CD14-positive monocyte (primary cell): ENCODE data around the gene SULT2B1. TPM values are rescaled to one million over a fixed set of nuclear protein-coding genes. Genes with fewer than 3 reads are reported as not detected.

Experiments
- DNase-seq, 3 donors: peaks; one replicate each; pipeline ENCODE4 v3.0.0-alpha.2; 2011 to 2022
- H2AFZ ChIP-seq: 2 replicates; pipeline ENCODE4 v1.6.0; 2012; ENCODE audit warnings: mild to moderate bottlenecking, low read depth, low read length, inconsistent platforms; ENCODE audit not compliant: insufficient read depth, poor library complexity, severe bottlenecking
- H3K27ac ChIP-seq, 2 donors: 1 replicate in 1 of 2; 2 replicates in 1 of 2; pipeline ENCODE4 v1.5.1; 2012 to 2013; ENCODE audit warnings: low read length in 2 of 2, control low read depth in 1 of 2, inconsistent platforms in 1 of 2, low read depth in 1 of 2, mild to moderate bottlenecking in 1 of 2
- H3K27me3 ChIP-seq, 2 donors: one replicate each; pipeline versions ENCODE4 v1.6.0 to v1.6.1; 2011 to 2013; ENCODE audit warnings: low read length in 2 of 2; ENCODE audit not compliant: control insufficient read depth in 2 of 2, insufficient read depth in 2 of 2
- H3K36me3 ChIP-seq, 2 donors: replicated peaks in 1 of 2; 1 replicate in 1 of 2; 2 replicates in 1 of 2; pipeline versions ENCODE4 v1.5.1 to v1.6.1; 2012 to 2013; ENCODE audit warnings: low read length in 2 of 2, control low read depth in 1 of 2, inconsistent platforms in 1 of 2, mild to moderate bottlenecking in 1 of 2; ENCODE audit not compliant: insufficient read depth in 2 of 2, control insufficient read depth in 1 of 2
- H3K4me1 ChIP-seq, 2 donors: 1 replicate in 1 of 2; 2 replicates in 1 of 2; pipeline versions ENCODE4 v1.5.1 to v1.6.1; 2012 to 2013; ENCODE audit warnings: low read length in 2 of 2, control low read depth in 1 of 2, inconsistent platforms in 1 of 2, mild to moderate bottlenecking in 1 of 2, moderate library complexity in 1 of 2; ENCODE audit not compliant: insufficient read depth in 2 of 2, control insufficient read depth in 1 of 2
- H3K4me2 ChIP-seq: replicated peaks from 2 replicates; pipeline ENCODE3; 2012; ENCODE audit warnings: low read length, moderate library complexity, mild to moderate bottlenecking; ENCODE audit not compliant: poor library complexity, severe bottlenecking; ENCODE audit errors: extremely low read depth
- H3K4me3 ChIP-seq, 3 experiments: fragments of 200-600 bp in 1 of 3; sonication (generic) in 1 of 3; replicated peaks in 1 of 3; 1 replicate in 2 of 3; 2 replicates in 1 of 3; pipeline ENCODE4 v1.5.1; 2011 to 2013; ENCODE audit warnings: low read length in 3 of 3, mild to moderate bottlenecking in 3 of 3, control low read depth in 2 of 3, low read depth in 2 of 3, inconsistent platforms in 1 of 3, moderate library complexity in 1 of 3
- H3K79me2 ChIP-seq: 2 replicates; pipeline ENCODE4 v1.6.0; 2012; ENCODE audit warnings: mild to moderate bottlenecking, control low read depth, inconsistent platforms, low read length, moderate library complexity; ENCODE audit not compliant: insufficient read depth
- H3K9ac ChIP-seq: 2 replicates; pipeline ENCODE4 v1.6.0; 2017; ENCODE audit warnings: low read length, mild to moderate bottlenecking; ENCODE audit not compliant: insufficient read depth, poor library complexity, severe bottlenecking
- H3K9me3 ChIP-seq, 2 donors: replicated peaks in 1 of 2; 1 replicate in 1 of 2; 2 replicates in 1 of 2; pipeline versions ENCODE4 v1.5.1 to v1.6.1; 2012 to 2013; ENCODE audit warnings: low read length in 2 of 2, control low read depth in 1 of 2; ENCODE audit not compliant: control insufficient read depth in 1 of 2, insufficient read depth in 1 of 2
- H4K20me1 ChIP-seq: 2 replicates; pipeline ENCODE4 v1.6.0; 2012; ENCODE audit warnings: mild to moderate bottlenecking, low read length, control low read depth, moderate library complexity; ENCODE audit not compliant: insufficient read depth
- H3K27ac Mint-ChIP-seq, 7 donors: one replicate each; pipeline ENCODE4 v1.8.0; 2020; ENCODE audit warnings: mild to moderate bottlenecking in 7 of 7, mixed read lengths in 7 of 7, moderate library complexity in 6 of 7, inconsistent platforms in 2 of 7
- H3K27me3 Mint-ChIP-seq, 3 donors: one replicate each; pipeline ENCODE4 v1.8.0; 2021 to 2022; ENCODE audit warnings: low read depth in 3 of 3, mild to moderate bottlenecking in 3 of 3, mixed read lengths in 3 of 3, moderate library complexity in 3 of 3, inconsistent platforms in 1 of 3
- H3K36me3 Mint-ChIP-seq, 2 donors: one replicate each; pipeline ENCODE4 v1.8.0; 2020; ENCODE audit warnings: mixed read lengths in 2 of 2, inconsistent platforms in 1 of 2, mild to moderate bottlenecking in 1 of 2
- H3K4me1 Mint-ChIP-seq: one replicate; pipeline ENCODE4 v1.8.0; 2020; ENCODE audit warnings: mild to moderate bottlenecking, mixed read lengths
- H3K4me3 Mint-ChIP-seq, 2 donors: one replicate each; pipeline ENCODE4 v1.8.0; 2020; ENCODE audit warnings: mild to moderate bottlenecking in 2 of 2, mixed read lengths in 2 of 2, moderate library complexity in 1 of 2
- H3K9me3 Mint-ChIP-seq, 7 donors: one replicate each; pipeline ENCODE4 v1.8.0; 2020 to 2022; ENCODE audit warnings: mixed read lengths in 7 of 7, mild to moderate bottlenecking in 6 of 7, moderate library complexity in 6 of 7, inconsistent platforms in 2 of 7
- WGBS: methylation state at CpG from one replicate; pipeline ENCODE4 v1.1.5; 2013; ENCODE audit warnings: missing lambda C conversion rate; ENCODE audit not compliant: insufficient coverage; 5-methylcytosine and 5-hydroxymethylcytosine counted together
- intact Hi-C, 2 donors: fragments of 100-400 bp; cut with micrococcal nuclease; formaldehyde crosslinking; loops; one replicate each; pipeline versions ENCODE4 v1.15.0 to v1.15.1; 2023
- polyA plus RNA-seq, 3 donors: library from polyadenylated mRNA; depleted of rRNA in 1 of 3; unstranded in 2 of 3; stranded (reverse) in 1 of 3; fragments of 300-500 nt in 2 of 3; fragments of >200 nt in 1 of 3; fragmentation: Illumina TruSeq in 2 of 3; gene quantifications; 1 replicate in 2 of 3; 2 replicates in 1 of 3; pipeline ENCODE4 v1.2.3, GENCODE V29; 2012 to 2021
- TF ChIP-seq, protein P1 (sequence below): fragments of 200-600 bp; IDR thresholded peaks from one replicate; pipeline ENCODE4 v1.8.0; 2022; ENCODE audit warnings: antibody characterized with exemption, mild to moderate bottlenecking

The SULT2B1 gene
- polyA plus RNA-seq, 3 donors: 0.09 to 0.40 TPM; not detected in 1

DNA sequence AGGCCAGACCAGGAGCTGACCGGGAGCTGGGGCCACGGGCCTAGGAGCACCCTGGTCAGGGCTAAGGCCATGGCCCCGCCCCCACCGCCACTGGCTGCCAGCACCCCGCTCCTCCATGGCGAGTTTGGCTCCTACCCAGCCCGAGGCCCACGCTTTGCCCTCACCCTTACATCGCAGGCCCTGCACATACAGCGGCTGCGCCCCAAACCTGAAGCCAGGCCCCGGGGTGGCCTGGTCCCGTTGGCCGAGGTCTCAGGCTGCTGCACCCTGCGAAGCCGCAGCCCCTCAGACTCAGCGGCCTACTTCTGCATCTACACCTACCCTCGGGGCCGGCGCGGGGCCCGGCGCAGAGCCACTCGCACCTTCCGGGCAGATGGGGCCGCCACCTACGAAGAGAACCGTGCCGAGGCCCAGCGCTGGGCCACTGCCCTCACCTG lies 73.9 kb downstream of the SULT2B1 start:
- Mint-ChIP-seq H3K27ac (no peak overlapping the region), H3K36me3 (peaks cover 19 to 36% of the 10 kb centered on the region in 2 donors), H3K9me3 (peaks cover 0 to 3% (median 0%) of the 10 kb centered on the region in 7 donors), H3K4me1 (peaks cover 54% of the 10 kb centered on the region), H3K4me3 (no peak overlapping the region), H3K27me3 (no peaks in the 10 kb centered on the region)
- Histone ChIP-seq H3K4me3 (no peak overlapping the region), H3K4me2 (no peak overlapping the region), H3K36me3 (peaks cover 12 to 32% of the 10 kb centered on the region in 2 donors), H2AFZ (no peak overlapping the region), H3K9me3 (no peaks in the 10 kb centered on the region), H4K20me1 (peaks cover 32% of the 10 kb centered on the region), H3K9ac (no peak overlapping the region), H3K4me1 (peaks cover 64 to 70% of the 10 kb centered on the region in 2 donors), H3K27ac (no peak overlapping the region), H3K79me2 (peaks cover 16% of the 10 kb centered on the region), H3K27me3 (no peaks in the 10 kb centered on the region)
- intact Hi-C loops: no loop called here
- DNase-seq: no peak
- WGBS: 94% methylated on average over 26 of the region's 30 CpGs
- TF ChIP-seq, protein P1, sequence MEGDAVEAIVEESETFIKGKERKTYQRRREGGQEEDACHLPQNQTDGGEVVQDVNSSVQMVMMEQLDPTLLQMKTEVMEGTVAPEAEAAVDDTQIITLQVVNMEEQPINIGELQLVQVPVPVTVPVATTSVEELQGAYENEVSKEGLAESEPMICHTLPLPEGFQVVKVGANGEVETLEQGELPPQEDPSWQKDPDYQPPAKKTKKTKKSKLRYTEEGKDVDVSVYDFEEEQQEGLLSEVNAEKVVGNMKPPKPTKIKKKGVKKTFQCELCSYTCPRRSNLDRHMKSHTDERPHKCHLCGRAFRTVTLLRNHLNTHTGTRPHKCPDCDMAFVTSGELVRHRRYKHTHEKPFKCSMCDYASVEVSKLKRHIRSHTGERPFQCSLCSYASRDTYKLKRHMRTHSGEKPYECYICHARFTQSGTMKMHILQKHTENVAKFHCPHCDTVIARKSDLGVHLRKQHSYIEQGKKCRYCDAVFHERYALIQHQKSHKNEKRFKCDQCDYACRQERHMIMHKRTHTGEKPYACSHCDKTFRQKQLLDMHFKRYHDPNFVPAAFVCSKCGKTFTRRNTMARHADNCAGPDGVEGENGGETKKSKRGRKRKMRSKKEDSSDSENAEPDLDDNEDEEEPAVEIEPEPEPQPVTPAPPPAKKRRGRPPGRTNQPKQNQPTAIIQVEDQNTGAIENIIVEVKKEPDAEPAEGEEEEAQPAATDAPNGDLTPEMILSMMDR: no peak

DNA sequence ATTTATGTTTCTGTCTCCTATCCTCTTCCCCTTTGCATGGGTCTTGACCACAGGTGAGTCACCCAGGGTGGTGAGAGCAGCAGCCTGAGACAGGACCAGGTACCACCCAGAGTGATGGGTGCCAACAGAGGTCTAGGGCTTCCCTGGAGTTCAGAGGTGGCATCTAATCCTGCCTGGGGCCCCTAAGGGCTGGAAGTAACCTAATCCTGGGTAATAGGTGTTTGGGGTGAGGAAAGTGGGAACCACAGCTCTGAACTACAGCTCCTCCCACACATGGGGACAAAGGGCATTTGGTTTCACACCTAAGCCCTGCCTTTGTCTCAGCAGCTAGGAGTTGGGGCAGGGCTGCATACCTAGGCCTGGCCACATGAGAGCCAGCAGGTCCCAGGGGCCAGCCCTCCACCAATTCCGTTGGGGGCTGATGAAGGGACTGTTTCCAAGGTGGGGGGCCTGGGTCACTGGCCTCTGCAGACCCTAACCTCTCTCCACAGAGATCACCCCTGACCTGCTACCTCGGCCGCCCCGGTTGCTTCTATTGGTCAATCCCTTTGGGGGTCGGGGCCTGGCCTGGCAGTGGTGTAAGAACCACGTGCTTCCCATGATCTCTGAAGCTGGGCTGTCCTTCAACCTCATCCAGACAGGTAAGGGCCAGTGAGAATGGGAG lies 75.4 kb downstream of the SULT2B1 start:
- no peak overlapping the region for H3K4me2 ChIP-seq
- peaks cover 20 to 45% of the 10 kb centered on the region in 2 donors for H3K36me3 ChIP-seq
- Mint-ChIP-seq H3K27ac (peak overlapping the region in 2 of 7 donors; percentile 30 to 67), H3K27me3 (no peaks in the 10 kb centered on the region), H3K4me3 (no peak overlapping the region), H3K9me3 (peaks cover 0 to 3% (median 0%) of the 10 kb centered on the region in 7 donors), H3K4me1 (peaks cover 54% of the 10 kb centered on the region), H3K36me3 (peaks cover 26 to 43% of the 10 kb centered on the region in 2 donors)
- H3K9ac ChIP-seq: no peak overlapping the region
- peaks cover 39% of the 10 kb centered on the region for H4K20me1 ChIP-seq
- DNase-seq: no peak
- intact Hi-C loops: no loop called here
- 100% methylated on average over 3 of the region's 6 CpGs for WGBS
- no peaks in the 10 kb centered on the region for H3K27me3 ChIP-seq
- H3K4me3 ChIP-seq: no peak overlapping the region
- H3K79me2 ChIP-seq: peaks cover 15% of the 10 kb centered on the region
- peaks cover 62 to 70% of the 10 kb centered on the region in 2 donors for H3K4me1 ChIP-seq
- no peaks in the 10 kb centered on the region for H3K9me3 ChIP-seq
- TF ChIP-seq, protein P1: no peak
- no peak overlapping the region for H3K27ac ChIP-seq
- no peak overlapping the region for H2AFZ ChIP-seq
